NCI-H1694 treated with DMSO at 0.1 percent for 48 hours (cell line): ENCODE data around the gene GABPB1.

Experiments used
- DNase-seq: peaks from one replicate; lab custom pipeline; 2025; lab: John Stamatoyannopoulos, UW

The GABPB1 gene

GRCh38 chr15:50277370-50277769 lies 77.6 kb downstream of the GABPB1 start:
- DNase-seq: no peak

DNA sequence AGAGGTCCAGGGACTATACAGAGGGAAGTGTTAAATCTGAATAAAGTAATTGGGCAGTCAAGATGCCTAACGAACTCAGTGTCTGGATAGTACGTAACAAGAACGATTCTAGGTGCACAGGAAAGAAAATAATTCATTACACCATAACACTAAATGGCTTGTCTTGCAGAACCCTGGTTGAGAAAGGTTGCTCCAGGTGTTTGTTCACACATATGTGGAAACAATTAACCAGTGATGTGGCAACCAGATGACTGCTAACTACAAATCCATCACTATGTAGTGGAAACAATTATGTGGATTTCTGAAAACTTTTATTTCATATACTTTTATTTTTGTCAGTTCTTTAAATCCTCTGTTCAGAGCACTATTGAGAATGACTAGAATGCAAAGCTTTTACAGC lies 79.1 kb downstream of the GABPB1 start:
- DNase-seq: no peak

- no peak for DNase-seq
Measured at GRCh38 chr15:50275091-50275490, 79.9 kb downstream of the GABPB1 start.

DNA sequence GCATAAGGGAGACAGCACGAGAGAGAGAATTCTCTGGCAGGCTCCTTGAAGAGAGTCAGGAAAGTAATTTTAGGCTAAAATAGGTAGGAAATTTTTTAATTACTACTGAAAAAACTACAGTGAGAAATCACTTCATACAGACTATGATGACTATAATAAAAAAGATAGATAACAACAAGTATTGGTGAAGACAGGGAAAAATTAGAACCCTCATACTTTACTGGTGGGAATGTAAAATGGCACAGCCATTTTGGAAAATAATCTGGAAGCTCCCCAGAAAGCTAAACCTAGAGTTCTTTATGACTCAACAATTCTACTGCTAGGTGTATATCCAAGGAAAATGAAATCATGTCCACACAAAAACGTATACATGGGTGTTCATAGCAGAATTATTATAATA lies 87.4 kb downstream of the GABPB1 start:
- no peak for DNase-seq

DNA sequence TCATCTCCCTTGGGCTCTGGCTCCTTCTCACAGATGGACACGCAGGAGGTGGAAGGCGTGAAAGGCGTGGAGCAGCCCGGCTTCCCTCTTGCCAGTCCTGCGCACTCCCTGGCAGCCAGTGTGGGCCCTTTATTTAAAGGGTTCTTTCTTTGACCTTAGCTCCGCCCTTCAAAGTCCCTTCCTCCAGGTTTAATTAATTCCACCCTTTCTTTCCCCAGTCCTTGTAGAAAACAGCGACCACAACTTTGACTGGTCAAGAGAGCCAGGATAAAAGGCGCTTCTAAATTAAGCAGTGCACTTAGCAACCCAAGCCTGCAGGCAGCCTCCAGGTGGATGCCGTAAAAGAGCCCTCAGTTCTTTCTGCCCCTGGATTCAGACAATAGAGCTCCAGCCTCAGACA lies 89.4 kb downstream of the GABPB1 start, which contains the start of gene HDC:
Gene HDC, minus strand, starts transcription at position 107 of the 400 bp plus-strand sequence. Its CDS starts 103 bp downstream, at position 4.
- DNase-seq: no peak

GRCh38 chr15:50262533-50262932 lies 92.5 kb downstream of the GABPB1 start:
- no peak for DNase-seq

DNA sequence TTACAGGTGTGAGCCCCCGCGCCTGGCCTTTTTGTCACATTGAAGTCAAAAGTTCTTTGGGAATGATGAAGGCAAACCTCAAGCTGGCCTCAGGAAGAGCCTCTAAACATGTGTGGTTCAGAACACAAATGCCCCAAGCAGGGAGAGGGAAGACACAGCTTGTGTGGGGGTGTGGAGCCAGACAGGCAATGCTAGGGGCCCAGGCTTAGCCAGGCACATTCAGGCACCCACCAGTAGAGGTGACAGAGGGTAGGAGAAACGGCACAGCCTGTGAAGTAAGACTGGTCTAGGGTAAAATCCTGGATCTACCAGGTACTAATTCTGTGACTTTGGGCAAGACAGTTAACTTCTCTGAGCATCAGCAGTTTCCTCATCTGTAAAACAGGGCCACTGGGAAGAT lies 93.0 kb downstream of the GABPB1 start:
- DNase-seq: no peak

DNA sequence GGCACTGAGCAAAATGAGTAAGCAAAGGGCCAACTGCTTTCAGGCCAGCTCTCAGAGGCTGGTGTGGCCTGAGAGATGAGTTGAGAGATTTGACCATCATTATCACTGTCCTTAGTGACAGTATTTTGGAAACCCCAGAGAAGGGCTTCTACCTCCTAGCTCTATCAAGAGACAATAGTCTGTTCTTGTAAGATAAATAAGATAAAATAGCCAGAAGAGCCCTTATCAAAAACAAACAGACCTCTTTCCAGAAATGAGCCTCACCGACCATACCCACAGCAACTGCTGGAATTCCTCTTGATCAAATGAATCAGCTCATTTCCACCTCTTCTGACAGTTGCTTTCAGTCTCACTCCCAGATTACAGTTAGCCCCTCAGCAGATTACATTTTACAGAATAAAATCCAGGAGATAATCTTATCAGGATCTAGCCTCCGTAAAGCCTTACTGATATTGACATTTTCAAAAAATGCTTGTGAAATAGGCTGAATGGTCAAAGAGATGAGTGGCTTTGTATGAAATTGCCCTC lies 94.0 kb downstream of the GABPB1 start:
- DNase-seq: no peak

- no peak for DNase-seq
Measured at GRCh38 chr15:50259276-50259675, 95.7 kb downstream of the GABPB1 start.

DNA sequence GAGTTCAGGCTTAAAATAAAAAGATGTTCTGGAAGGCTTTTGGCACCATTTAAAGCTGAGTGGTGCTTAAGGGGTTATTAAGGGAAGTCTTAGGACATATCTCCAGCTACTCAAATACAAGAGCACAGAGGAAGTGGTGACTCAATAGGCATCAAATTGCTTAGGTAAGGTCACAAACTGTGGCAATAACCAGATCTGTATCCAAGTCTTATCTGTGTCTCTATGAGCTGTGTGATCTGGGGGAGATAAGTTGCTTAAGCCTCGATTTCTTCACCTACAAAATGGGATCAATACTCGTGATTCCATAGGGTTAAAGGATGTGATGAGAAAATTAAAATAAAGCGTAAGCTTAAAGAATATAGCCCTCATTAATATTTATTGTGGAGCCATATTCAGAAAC lies 97.1 kb downstream of the GABPB1 start:
- DNase-seq: peak; percentile 3

DNA sequence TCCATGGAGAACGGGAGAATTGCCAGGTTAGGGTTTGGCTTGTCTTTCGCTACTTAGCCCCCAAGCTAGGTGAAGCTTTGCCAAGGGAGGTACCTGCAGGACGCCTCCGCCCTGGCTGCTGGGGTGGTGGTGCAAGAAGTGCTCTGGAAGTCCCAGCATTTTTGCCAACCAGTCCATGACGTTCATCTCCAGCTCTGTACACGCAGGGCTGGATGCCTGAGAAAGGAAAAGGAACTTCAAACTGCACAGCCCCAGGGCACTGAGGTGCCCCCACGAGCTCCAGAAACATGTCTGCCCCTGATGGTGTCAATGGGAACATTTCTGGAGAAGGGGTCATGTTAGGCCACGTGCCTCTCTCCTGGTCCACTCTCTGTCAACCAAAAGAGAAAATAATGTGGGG lies 97.7 kb downstream of the GABPB1 start:
- DNase-seq: no peak

- DNase-seq: no peak
Measured at GRCh38 chr15:50256188-50257041, 98.6 kb downstream of the GABPB1 start.

GRCh38 chr15:50252556-50252955 lies 102.4 kb downstream of the GABPB1 start:
- no peak for DNase-seq

DNA sequence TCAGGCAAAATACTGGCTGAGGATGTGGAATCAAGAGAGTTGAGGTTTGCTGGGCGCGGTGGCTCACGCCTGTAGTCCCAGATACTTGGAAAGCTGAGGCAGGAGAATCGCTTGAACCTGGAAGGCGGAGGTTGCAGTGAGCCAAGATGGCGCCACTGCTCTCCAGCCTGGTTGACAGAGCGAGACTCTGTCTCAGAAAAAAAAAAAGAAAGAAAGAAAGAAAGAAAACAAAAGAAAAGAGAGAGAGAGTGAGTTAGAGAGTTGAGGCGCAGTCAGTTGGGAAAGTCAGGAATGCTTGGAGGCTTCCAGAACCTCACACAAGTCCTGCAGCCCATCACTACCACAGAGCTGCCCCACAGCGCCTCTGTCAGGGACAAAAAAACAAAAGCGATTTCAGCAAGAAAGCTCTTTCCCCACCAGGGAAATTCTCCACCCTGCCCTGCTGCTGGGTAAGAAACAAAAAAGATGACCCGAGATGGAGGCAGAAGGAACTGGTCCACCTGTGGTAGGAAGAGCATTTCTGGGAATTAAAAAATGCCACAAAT lies 103.3 kb downstream of the GABPB1 start:
- no peak for DNase-seq

GRCh38 chr15:50250760-50251394 lies 104.1 kb downstream of the GABPB1 start:
- no peak for DNase-seq

- no peak for DNase-seq
Measured at GRCh38 chr15:50249704-50250103, 105.3 kb downstream of the GABPB1 start.

DNA sequence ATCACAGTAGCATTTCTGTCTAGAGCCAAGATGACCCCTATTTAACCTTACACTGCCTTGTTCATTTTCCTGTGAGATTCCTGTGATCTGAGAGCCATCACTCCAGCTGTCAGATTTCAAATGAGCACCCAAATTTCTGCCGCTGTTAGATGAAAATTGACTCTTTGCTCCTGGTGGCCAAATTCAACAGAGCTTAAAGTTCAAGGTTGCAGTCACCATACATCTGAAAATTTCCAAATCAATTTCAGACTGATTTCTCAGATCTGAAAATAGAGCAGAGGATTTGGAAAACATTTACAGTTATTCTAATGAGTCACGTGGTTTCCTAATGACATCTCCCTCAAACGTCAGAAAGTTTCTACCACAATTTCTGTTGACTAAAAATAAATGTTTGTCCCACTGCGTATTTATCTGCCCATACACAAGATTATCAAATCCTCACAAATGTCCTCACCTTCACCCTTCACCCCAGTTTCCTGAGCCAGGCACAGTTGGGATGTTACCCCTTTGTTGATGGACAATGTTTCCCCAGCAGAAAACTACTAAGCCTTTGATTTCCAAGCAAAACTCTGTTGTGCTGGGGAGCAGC lies 105.9 kb downstream of the GABPB1 start:
- DNase-seq: no peak

GRCh38 chr15:50247819-50248655 lies 107.0 kb downstream of the GABPB1 start:
- DNase-seq: no peak

DNA sequence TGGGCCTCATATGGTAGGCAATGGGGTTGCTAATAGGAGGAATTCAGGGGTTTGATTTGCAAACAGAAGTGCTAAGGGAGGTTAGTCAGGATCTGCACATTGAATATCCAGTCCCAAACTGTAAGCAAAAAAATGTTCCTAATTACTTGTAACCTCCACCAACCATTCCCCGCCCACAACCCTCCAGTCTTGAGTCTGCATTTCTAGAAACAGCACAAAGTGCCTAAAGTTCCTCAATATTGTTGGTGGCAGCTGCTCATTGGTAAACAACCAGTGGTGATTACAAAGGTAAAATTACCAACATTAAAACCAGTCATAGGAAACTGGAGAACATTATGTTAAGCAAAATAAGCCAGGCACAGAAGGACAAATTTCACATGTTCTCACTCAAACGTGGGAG lies 108.4 kb downstream of the GABPB1 start:
- no peak for DNase-seq

DNA sequence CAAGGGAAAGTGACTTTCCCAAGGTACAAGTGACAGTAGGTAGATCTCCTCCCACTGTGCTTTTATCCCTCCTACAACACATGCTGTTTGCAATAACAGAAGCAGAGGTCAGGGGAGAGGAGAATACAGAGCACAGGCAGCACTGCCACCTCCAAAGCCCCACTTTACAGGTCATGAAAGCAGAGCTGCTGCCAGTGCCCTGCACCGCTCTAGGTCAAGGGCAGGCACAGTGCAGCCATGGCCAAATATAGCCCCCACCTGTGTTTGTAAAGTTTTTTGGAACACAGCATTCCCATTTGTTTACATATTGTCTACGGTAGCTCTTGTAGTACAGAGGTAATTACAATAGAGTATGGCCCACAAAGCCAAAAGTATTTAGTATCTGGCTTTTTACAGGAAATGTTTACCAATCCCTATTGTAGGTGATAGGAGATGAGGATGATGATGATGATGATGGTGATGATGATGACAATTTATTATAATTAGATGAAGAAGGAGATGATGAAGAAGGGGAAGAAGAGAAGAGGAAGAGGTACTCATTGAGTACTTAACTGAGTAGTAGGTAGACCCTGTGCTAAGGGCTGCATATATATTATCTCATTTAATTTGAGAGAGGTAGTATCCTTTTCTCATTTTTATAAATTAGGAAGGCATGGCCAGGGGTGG lies 109.9 kb downstream of the GABPB1 start:
- DNase-seq: no peak

GRCh38 chr15:50244153-50244552 lies 110.8 kb downstream of the GABPB1 start:
- DNase-seq: no peak
